Neural cell (in vitro differentiated cells): ENCODE data around the gene SLC13A2. TPM values are rescaled to one million over a fixed set of nuclear protein-coding genes. Genes with fewer than 3 reads are reported as not detected.

ENCODE experiments used
- H2AFZ ChIP-seq: fragments of 200-600, 300-800 bp; sonication (generic), shearing (Covaris generic); 2 replicates; pipeline ENCODE4 v1.6.0; 2014; ENCODE audit warnings: low read depth, mild to moderate bottlenecking, antibody characterized with exemption, low read length, moderate library complexity
- H3F3A ChIP-seq: fragments of 200-600 bp; shearing (Covaris generic); 2 replicates; pipeline ENCODE4 v1.6.1; 2016; ENCODE audit warnings: mild to moderate bottlenecking, moderate library complexity, mixed read lengths, antibody characterized with exemption, low read length; ENCODE audit not compliant: insufficient read depth, poor library complexity, severe bottlenecking
- H3K27ac ChIP-seq: fragments of 200-600, 300-800 bp; sonication (generic), shearing (Covaris generic); 2 replicates; pipeline ENCODE4 v1.5.1; 2014; ENCODE audit warnings: mild to moderate bottlenecking, low read length, moderate library complexity
- H3K27me3 ChIP-seq: fragments of 300-800, 200-600 bp; sonication (generic), shearing (Covaris generic); 2 replicates; pipeline ENCODE4 v1.6.0; 2014; ENCODE audit warnings: mild to moderate bottlenecking, low read depth, low read length, moderate library complexity; ENCODE audit not compliant: insufficient read depth
- H3K36me3 ChIP-seq: fragments of 300-800, 200-600 bp; sonication (generic), shearing (Covaris generic); 2 replicates; pipeline ENCODE4 v1.5.1; 2014; ENCODE audit warnings: mild to moderate bottlenecking, antibody characterized with exemption, low read length, moderate library complexity; ENCODE audit not compliant: insufficient read depth
- H3K4me2 ChIP-seq: fragments of 300-800, 200-600 bp; sonication (generic), shearing (Covaris generic); 2 replicates; pipeline ENCODE4 v1.6.0; 2014; ENCODE audit warnings: mild to moderate bottlenecking, low read length
- H3K4me3 ChIP-seq: fragments of 300-800, 200-600 bp; sonication (generic), shearing (Covaris generic); 2 replicates; pipeline ENCODE4 v1.5.1; 2014; ENCODE audit warnings: mild to moderate bottlenecking, low read length, moderate library complexity
- H3K79me2 ChIP-seq: fragments of 200-600 bp; shearing (Covaris generic); replicated peaks from 2 replicates; pipeline ENCODE4 v1.6.0; 2014; ENCODE audit warnings: mild to moderate bottlenecking, low read length, moderate library complexity; ENCODE audit not compliant: insufficient read depth
- H3K9ac ChIP-seq: fragments of 300-800, 200-600 bp; sonication (generic), shearing (Covaris generic); 2 replicates; pipeline ENCODE4 v1.6.1; 2016; ENCODE audit warnings: mild to moderate bottlenecking, low read length, mixed read lengths
- H3K9me2 ChIP-seq: fragments of 200-600 bp; shearing (Covaris generic); 2 replicates; pipeline ENCODE4 v1.6.1; 2016; ENCODE audit warnings: mild to moderate bottlenecking, low read length, mixed read lengths; ENCODE audit not compliant: insufficient read depth
- H3K9me3 ChIP-seq: fragments of 200-600, 300-800 bp; sonication (generic), shearing (Covaris generic); 2 replicates; pipeline ENCODE4 v1.6.1; 2016; ENCODE audit warnings: mild to moderate bottlenecking, mixed run types, low read length, moderate library complexity, mixed read lengths
- H4K20me1 ChIP-seq: fragments of 200-600 bp; shearing (Covaris generic); 2 replicates; pipeline ENCODE4 v1.6.1; 2016; ENCODE audit warnings: mild to moderate bottlenecking, mixed run types; ENCODE audit not compliant: insufficient read depth
- EP300 ChIP-seq: fragments of 450-650 bp; conservative IDR thresholded peaks from 2 replicates; pipeline ENCODE4 v1.6.1; 2014; ENCODE audit warnings: antibody characterized with exemption, mild to moderate bottlenecking, moderate library complexity; ENCODE audit not compliant: poor library complexity, severe bottlenecking
- EZH2 ChIP-seq: fragments of 200-600, 300-800 bp; shearing (Covaris generic), sonication (generic); IDR thresholded peaks from 2 replicates; pipeline ENCODE4 v1.6.1; 2014; ENCODE audit warnings: antibody characterized with exemption, low read length, borderline replicate concordance, mild to moderate bottlenecking; ENCODE audit not compliant: insufficient read depth, poor library complexity, severe bottlenecking
- MXI1 ChIP-seq: fragments of 450-650 bp; conservative IDR thresholded peaks from 2 replicates; pipeline ENCODE4 v1.6.1; 2014; ENCODE audit warnings: antibody characterized with exemption, mild to moderate bottlenecking; ENCODE audit not compliant: poor library complexity, severe bottlenecking
- POLR2AphosphoS5 ChIP-seq: IDR thresholded peaks from 2 replicates; pipeline ENCODE4 v1.6.1; 2012
- RAD21 ChIP-seq: fragments of 450-650 bp; conservative IDR thresholded peaks from 2 replicates; pipeline ENCODE4 v1.6.1; 2014; ENCODE audit warnings: antibody characterized with exemption, mild to moderate bottlenecking, moderate library complexity
- SMC3 ChIP-seq: fragments of 450-650 bp; conservative IDR thresholded peaks from 2 replicates; pipeline ENCODE4 v1.6.1; 2014; ENCODE audit warnings: antibody characterized with exemption, mild to moderate bottlenecking, moderate library complexity; ENCODE audit not compliant: poor library complexity
- TAF1 ChIP-seq: IDR thresholded peaks from 2 replicates; pipeline ENCODE4 v1.6.1; 2012; ENCODE audit warnings: low read depth
- polyA plus RNA-seq: library from polyadenylated mRNA; depleted of rRNA; stranded (reverse); fragments of >200 nt; gene quantifications from 2 replicates; pipeline ENCODE4 v1.2.3, GENCODE V29; 2014
- TF ChIP-seq, protein P1 (sequence below): fragments of 450-650 bp; IDR thresholded peaks from 2 replicates; pipeline ENCODE4 v1.5.1; 2014; ENCODE audit warnings: antibody characterized with exemption, mild to moderate bottlenecking, moderate library complexity; ENCODE audit not compliant: poor library complexity, severe bottlenecking
- TF ChIP-seq, protein P2 (sequence below): IDR thresholded peaks from 2 replicates; pipeline ENCODE4 v1.6.1; 2012; ENCODE audit warnings: borderline replicate concordance

Gene SLC13A2
- polyA plus RNA-seq, 1 donor from 2014 or later: not detected

DNA sequence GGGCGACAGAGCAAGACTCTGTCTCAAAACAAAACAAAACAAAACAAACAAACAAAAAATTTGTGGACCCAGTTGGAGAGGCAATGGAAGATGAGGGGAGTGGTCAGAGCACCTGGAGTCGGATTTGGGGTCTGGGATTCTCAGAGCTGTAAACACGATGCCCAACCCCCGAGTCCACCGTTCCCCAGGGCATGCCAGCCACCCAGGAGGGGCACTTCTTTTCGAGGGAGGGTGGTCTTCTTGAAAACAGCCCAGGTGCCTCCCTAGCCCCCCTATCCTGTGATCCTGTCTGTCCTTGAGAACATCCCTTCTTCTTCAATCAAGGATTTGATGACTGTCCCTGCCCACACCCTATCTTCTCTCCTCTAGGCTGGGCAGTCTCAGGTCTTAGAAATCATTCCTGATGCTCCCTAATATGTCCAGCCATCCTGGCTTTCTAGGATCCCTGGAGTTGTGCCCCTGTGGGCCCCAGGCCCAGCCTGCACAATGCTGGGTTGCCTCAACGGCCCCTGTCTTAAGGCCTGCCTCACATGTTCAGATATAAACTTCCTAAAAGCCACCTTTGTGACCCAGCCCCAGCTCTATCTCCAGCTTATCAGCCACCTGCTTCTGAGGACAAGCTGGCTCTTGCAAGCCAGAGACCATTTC, 3.1 kb upstream of the SLC13A2 start:
- no peaks in the 10 kb centered on the region for H4K20me1 ChIP-seq
- no peak overlapping the region for H3K4me2 ChIP-seq
- H3K27me3 ChIP-seq: no peaks in the 10 kb centered on the region
- TF ChIP-seq SMC3 (no peak), RAD21 (no peak)
- no peak overlapping the region for H3K9ac ChIP-seq
- no peak overlapping the region for H3K27ac ChIP-seq
- no peaks in the 10 kb centered on the region for H3K9me3 ChIP-seq
- no peaks in the 10 kb centered on the region for H3K36me3 ChIP-seq
- no peaks in the 10 kb centered on the region for H3F3A ChIP-seq
- H3K9me2 ChIP-seq: no peaks in the 10 kb centered on the region
- no peak overlapping the region for H3K4me3 ChIP-seq
- no peaks in the 10 kb centered on the region for H3K79me2 ChIP-seq
- H2AFZ ChIP-seq: no peak overlapping the region

DNA sequence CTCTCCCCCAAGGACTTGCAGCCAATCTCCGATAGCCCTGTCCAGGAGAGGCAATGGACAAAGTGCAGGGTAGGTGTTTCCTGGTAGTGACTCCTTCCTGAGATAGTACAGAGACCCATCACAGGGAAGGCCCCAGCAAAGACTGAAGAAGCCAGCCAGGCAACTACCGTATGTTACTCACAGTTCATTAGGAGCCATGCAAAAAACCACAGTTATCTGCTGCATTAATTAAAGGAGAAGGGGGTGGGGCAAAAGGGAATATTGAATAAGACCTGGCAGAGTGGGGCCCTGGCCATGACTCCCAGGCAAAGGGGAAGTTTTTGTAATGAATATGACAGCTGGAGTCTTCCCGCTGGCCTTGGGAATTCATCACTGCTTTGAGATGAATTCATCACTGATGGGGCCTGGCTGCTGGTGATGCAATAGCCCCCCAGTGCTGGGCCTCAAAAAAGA, 2.5 kb upstream of the SLC13A2 start:
- H3K9me3 ChIP-seq: no peaks in the 10 kb centered on the region
- TF ChIP-seq, protein P1, sequence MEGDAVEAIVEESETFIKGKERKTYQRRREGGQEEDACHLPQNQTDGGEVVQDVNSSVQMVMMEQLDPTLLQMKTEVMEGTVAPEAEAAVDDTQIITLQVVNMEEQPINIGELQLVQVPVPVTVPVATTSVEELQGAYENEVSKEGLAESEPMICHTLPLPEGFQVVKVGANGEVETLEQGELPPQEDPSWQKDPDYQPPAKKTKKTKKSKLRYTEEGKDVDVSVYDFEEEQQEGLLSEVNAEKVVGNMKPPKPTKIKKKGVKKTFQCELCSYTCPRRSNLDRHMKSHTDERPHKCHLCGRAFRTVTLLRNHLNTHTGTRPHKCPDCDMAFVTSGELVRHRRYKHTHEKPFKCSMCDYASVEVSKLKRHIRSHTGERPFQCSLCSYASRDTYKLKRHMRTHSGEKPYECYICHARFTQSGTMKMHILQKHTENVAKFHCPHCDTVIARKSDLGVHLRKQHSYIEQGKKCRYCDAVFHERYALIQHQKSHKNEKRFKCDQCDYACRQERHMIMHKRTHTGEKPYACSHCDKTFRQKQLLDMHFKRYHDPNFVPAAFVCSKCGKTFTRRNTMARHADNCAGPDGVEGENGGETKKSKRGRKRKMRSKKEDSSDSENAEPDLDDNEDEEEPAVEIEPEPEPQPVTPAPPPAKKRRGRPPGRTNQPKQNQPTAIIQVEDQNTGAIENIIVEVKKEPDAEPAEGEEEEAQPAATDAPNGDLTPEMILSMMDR: no peak
- TF ChIP-seq RAD21 (no peak), EZH2 (no peak), POLR2AphosphoS5 (no peak), SMC3 (no peak), TAF1 (no peak), EP300 (no peak), MXI1 (no peak)
- TF ChIP-seq, protein P2, sequence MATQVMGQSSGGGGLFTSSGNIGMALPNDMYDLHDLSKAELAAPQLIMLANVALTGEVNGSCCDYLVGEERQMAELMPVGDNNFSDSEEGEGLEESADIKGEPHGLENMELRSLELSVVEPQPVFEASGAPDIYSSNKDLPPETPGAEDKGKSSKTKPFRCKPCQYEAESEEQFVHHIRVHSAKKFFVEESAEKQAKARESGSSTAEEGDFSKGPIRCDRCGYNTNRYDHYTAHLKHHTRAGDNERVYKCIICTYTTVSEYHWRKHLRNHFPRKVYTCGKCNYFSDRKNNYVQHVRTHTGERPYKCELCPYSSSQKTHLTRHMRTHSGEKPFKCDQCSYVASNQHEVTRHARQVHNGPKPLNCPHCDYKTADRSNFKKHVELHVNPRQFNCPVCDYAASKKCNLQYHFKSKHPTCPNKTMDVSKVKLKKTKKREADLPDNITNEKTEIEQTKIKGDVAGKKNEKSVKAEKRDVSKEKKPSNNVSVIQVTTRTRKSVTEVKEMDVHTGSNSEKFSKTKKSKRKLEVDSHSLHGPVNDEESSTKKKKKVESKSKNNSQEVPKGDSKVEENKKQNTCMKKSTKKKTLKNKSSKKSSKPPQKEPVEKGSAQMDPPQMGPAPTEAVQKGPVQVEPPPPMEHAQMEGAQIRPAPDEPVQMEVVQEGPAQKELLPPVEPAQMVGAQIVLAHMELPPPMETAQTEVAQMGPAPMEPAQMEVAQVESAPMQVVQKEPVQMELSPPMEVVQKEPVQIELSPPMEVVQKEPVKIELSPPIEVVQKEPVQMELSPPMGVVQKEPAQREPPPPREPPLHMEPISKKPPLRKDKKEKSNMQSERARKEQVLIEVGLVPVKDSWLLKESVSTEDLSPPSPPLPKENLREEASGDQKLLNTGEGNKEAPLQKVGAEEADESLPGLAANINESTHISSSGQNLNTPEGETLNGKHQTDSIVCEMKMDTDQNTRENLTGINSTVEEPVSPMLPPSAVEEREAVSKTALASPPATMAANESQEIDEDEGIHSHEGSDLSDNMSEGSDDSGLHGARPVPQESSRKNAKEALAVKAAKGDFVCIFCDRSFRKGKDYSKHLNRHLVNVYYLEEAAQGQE: no peak
- H3K4me3 ChIP-seq: no peak overlapping the region
- no peaks in the 10 kb centered on the region for H3K79me2 ChIP-seq
- H2AFZ ChIP-seq: no peak overlapping the region
- no peak overlapping the region for H3K27ac ChIP-seq
- H3K9me2 ChIP-seq: no peaks in the 10 kb centered on the region
- H3K36me3 ChIP-seq: no peaks in the 10 kb centered on the region
- no peaks in the 10 kb centered on the region for H4K20me1 ChIP-seq
- H3K9ac ChIP-seq: no peak overlapping the region
- H3K4me2 ChIP-seq: no peak overlapping the region
- no peaks in the 10 kb centered on the region for H3K27me3 ChIP-seq
- H3F3A ChIP-seq: no peaks in the 10 kb centered on the region
